HepG2 (cell line): ENCODE results near the gene SLC39A1. TPM values are rescaled to one million over a fixed set of nuclear protein-coding genes. Genes with fewer than 3 reads are reported as not detected.

Experiments
- CHCHD3 ChIP-seq: sonication (generic); formaldehyde crosslinking; IDR thresholded peaks from 2 replicates; pipeline ENCODE4 v1.8.0; 2022; ENCODE audit warnings: mild to moderate bottlenecking, missing genetic modification reagents, moderate library complexity
- DRAP1 ChIP-seq: IDR thresholded peaks from 2 replicates; pipeline ENCODE4 v1.6.1; 2016; ENCODE audit warnings: missing genetic modification reagents, missing compliant biosample characterization
- ESRRA ChIP-seq: sonication (generic); formaldehyde crosslinking; IDR thresholded peaks from 2 replicates; pipeline ENCODE4 v1.5.1; 2020; ENCODE audit warnings: mild to moderate bottlenecking, low read depth, missing genetic modification reagents
- IKZF5 ChIP-seq: IDR thresholded peaks from 2 replicates; pipeline ENCODE4 v1.6.1; 2018; ENCODE audit warnings: missing genetic modification reagents, mild to moderate bottlenecking, missing compliant biosample characterization
- KDM1A ChIP-seq: IDR thresholded peaks from 2 replicates; pipeline ENCODE4 v1.6.1; 2016; ENCODE audit warnings: missing compliant biosample characterization
- KDM6A ChIP-seq: IDR thresholded peaks from 2 replicates; pipeline ENCODE4 v1.6.1; 2016; ENCODE audit warnings: low read depth
- KLF15 ChIP-seq: sonication (generic); formaldehyde crosslinking; IDR thresholded peaks from 2 replicates; pipeline ENCODE4 v1.8.1; 2023; ENCODE audit warnings: borderline replicate concordance, mild to moderate bottlenecking, inconsistent platforms, missing genetic modification reagents, mixed read lengths
- MTERF4 ChIP-seq: sonication (generic); formaldehyde crosslinking; IDR thresholded peaks from 2 replicates; pipeline ENCODE4 v1.8.0; 2023; ENCODE audit warnings: mild to moderate bottlenecking, missing genetic modification reagents
- PCBP1 ChIP-seq: fragments of 200-400 bp; formaldehyde crosslinking; IDR thresholded peaks from 2 replicates; pipeline ENCODE4 v1.6.1; 2017; ENCODE audit warnings: mild to moderate bottlenecking, low read depth, low read length, borderline replicate concordance
- PHF21A ChIP-seq: sonication (generic); formaldehyde crosslinking; IDR thresholded peaks from 2 replicates; pipeline ENCODE4 v1.5.0; 2020; ENCODE audit warnings: mild to moderate bottlenecking, missing genetic modification reagents
- PHF5A ChIP-seq: IDR thresholded peaks from one replicate; pipeline ENCODE4 v1.6.1; 2018; ENCODE audit warnings: low read depth, missing genetic modification reagents; ENCODE audit not compliant: unreplicated experiment
- SAP130 ChIP-seq: IDR thresholded peaks from 2 replicates; pipeline ENCODE4 v1.6.1; 2016; ENCODE audit warnings: low read depth
- SRF ChIP-seq: IDR thresholded peaks from 2 replicates; pipeline ENCODE4 v1.6.1; 2011; ENCODE audit warnings: mild to moderate bottlenecking, low read depth, low read length, moderate library complexity
- ZNF10 ChIP-seq: sonication (generic); formaldehyde crosslinking; IDR thresholded peaks from 2 replicates; pipeline ENCODE4 v1.4.0; 2020; ENCODE audit warnings: mild to moderate bottlenecking, low read depth, missing genetic modification reagents, borderline replicate concordance
- ZNF550 ChIP-seq: sonication (generic); formaldehyde crosslinking; IDR thresholded peaks from 2 replicates; pipeline ENCODE4 v1.4.0; 2020; ENCODE audit warnings: mild to moderate bottlenecking, missing genetic modification reagents, borderline replicate concordance
- ZNF878 ChIP-seq: sonication (generic); formaldehyde crosslinking; IDR thresholded peaks from 2 replicates; pipeline ENCODE4 v1.8.1; 2023; ENCODE audit warnings: mild to moderate bottlenecking, missing genetic modification reagents, moderate library complexity
- polyA plus RNA-seq, 8 experiments: library from polyadenylated mRNA; depleted of rRNA in 3 of 8; stranded (reverse) in 7 of 8; unstranded in 1 of 8; fragments of >200 nt; fragmentation: Illumina TruSeq in 4 of 8; extraction: Trizol in 4 of 8; gene quantifications; 2 replicates each; pipeline versions ENCODE4 v1.2.1 to v1.2.3, GENCODE V29; 2011 to 2016; ENCODE audit warnings: low read depth in 4 of 8, missing spikeins in 1 of 8, mixed read lengths in 1 of 8; ENCODE audit not compliant: insufficient read depth in 1 of 8
- total RNA-seq, 5 experiments: library from RNA; depleted of rRNA; stranded (reverse); fragments of >200 nt; fragmentation: Illumina TruSeq; extraction: Trizol; gene quantifications; 2 replicates each; pipeline ENCODE4 v1.2.3, GENCODE V29; 2016; ENCODE audit warnings: low read depth in 1 of 5
- TF ChIP-seq, protein P1 (sequence below): sonication (generic); formaldehyde crosslinking; IDR thresholded peaks from 2 replicates; pipeline ENCODE4 v1.8.1; 2023; ENCODE audit warnings: mild to moderate bottlenecking, inconsistent platforms, moderate library complexity, missing genetic modification reagents, borderline replicate concordance
- TF ChIP-seq, protein P2 (sequence below): sonication (generic); formaldehyde crosslinking; IDR thresholded peaks from 2 replicates; pipeline ENCODE4 v1.9.0; 2022; ENCODE audit warnings: low read depth, missing genetic modification reagents
- TF ChIP-seq, protein P3 (sequence below): sonication (generic); formaldehyde crosslinking; IDR thresholded peaks from 2 replicates; pipeline ENCODE4 v1.5.1; 2020; ENCODE audit warnings: missing genetic modification reagents, mild to moderate bottlenecking, borderline replicate concordance

SLC39A1 gene
- total and polyA plus RNA-seq, 2 of the 13 experiments (the other 11 are each of a cell fraction or from before 2014, with no cell fraction given), result 71.2 to 78.4 TPM

DNA sequence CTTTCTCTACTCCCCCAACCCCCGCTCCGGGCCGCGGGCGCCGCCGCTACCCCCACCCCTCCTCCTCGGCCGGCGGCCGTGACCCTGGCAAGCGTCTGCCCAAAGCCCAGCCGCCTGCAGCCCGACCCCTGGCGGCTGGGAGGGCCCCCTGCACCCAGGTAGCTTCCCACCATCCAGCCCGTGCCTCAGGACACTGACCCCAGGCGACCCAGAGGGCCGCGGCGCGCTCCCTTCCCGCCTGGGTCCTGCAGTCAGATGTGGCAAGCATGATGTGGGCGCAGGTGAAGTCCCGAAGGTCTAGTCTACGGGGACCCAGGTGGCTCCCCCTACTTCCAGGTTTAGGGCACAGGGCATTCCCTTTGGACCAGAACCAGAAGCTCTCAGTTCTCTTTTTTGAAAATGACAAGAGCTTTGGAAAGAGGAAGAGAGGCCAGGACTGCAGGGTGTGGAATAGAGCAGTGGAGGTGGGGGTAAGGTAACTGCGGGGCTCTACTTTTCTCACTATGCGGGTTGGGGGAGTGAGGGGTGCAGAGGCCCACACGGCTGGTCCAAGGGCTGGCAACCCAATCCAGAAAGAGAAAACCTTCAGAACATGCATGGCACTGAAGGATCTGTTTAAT lies 16.6 kb downstream of the SLC39A1 start, which contains the start of gene DENND4B (continued):
- TF ChIP-seq DRAP1 (CRISPR knock-in tag) (0 out of 2 replicates have a peak, but pooled peaks have one; percentile 24), PHF21A (CRISPR knock-in tag) (no peak), ESRRA (CRISPR knock-in tag) (peak; percentile 76), IKZF5 (CRISPR knock-in tag) (peak; percentile 69; the same call in 1 of the 2 replicates), KDM1A (CRISPR knock-in tag) (no peak), SAP130 (peak; percentile 68), CHCHD3 (no peak), ZNF10 (CRISPR knock-in tag) (no peak), MTERF4 (no peak), ZNF550 (CRISPR knock-in tag) (no peak), KLF15 (CRISPR knock-in tag) (no peak), ZNF878 (CRISPR knock-in tag) (no peak), SRF (peak; percentile 55; the same call in 1 of the 2 replicates), PHF5A (CRISPR knock-in tag) (peak; percentile 43), KDM6A (CRISPR knock-in tag) (no peak), PCBP1 (no peak)
- TF ChIP-seq, protein P1, sequence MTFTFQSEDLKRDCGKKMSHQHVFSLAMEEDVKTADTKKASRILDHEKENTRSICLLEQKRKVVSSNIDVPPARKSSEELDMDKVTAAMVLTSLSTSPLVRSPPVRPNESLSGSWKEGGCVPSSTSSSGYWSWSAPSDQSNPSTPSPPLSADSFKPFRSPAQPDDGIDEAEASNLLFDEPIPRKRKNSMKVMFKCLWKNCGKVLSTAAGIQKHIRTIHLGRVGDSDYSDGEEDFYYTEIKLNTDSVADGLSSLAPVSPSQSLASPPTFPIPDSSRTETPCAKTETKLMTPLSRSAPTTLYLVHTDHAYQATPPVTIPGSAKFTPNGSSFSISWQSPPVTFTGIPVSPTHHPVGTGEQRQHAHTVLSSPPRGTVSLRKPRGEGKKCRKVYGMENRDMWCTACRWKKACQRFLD (CRISPR knock-in tag), result no peak
- TF ChIP-seq, protein P2, sequence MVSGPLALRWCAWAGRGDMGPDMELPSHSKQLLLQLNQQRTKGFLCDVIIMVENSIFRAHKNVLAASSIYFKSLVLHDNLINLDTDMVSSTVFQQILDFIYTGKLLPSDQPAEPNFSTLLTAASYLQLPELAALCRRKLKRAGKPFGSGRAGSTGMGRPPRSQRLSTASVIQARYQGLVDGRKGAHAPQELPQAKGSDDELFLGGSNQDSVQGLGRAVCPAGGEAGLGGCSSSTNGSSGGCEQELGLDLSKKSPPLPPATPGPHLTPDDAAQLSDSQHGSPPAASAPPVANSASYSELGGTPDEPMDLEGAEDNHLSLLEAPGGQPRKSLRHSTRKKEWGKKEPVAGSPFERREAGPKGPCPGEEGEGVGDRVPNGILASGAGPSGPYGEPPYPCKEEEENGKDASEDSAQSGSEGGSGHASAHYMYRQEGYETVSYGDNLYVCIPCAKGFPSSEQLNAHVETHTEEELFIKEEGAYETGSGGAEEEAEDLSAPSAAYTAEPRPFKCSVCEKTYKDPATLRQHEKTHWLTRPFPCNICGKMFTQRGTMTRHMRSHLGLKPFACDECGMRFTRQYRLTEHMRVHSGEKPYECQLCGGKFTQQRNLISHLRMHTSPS (CRISPR knock-in tag), result peak; percentile 55; the same call in 1 of the 2 replicates
- TF ChIP-seq, protein P3, sequence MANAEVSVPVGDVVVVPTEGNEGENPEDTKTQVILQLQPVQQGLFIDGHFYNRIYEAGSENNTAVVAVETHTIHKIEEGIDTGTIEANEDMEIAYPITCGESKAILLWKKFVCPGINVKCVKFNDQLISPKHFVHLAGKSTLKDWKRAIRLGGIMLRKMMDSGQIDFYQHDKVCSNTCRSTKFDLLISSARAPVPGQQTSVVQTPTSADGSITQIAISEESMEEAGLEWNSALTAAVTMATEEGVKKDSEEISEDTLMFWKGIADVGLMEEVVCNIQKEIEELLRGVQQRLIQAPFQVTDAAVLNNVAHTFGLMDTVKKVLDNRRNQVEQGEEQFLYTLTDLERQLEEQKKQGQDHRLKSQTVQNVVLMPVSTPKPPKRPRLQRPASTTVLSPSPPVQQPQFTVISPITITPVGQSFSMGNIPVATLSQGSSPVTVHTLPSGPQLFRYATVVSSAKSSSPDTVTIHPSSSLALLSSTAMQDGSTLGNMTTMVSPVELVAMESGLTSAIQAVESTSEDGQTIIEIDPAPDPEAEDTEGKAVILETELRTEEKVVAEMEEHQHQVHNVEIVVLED, result peak; percentile 65; the same call in 1 of the 2 replicates
